GM10266 (cell line): Measurements from ENCODE around the gene SERINC5.

Source experiments
- DNase-seq: peaks from one replicate; pipeline ENCODE4 v3.0.0; 2012; ENCODE audit errors: extremely low spot score
- CTCF ChIP-seq: IDR thresholded peaks from 2 replicates; pipeline ENCODE4 v1.5.1; 2012; ENCODE audit warnings: mild to moderate bottlenecking, low read depth; ENCODE audit not compliant: control insufficient read depth, insufficient read depth; ENCODE audit errors: missing control alignments

SERINC5 gene

GRCh38 chr5:80134876-80135275, 121.0 kb downstream of the SERINC5 start:
- no peak for DNase-seq
- no peak for TF ChIP-seq CTCF

- no peak for TF ChIP-seq CTCF
- DNase-seq, result no peak
These were observed 126.7 kb downstream of the SERINC5 start for GRCh38 chr5:80129146-80129545.

GRCh38 chr5:80128141-80128540, 127.7 kb downstream of the SERINC5 start:
- no peak for TF ChIP-seq CTCF
- no peak for DNase-seq

- no peak for TF ChIP-seq CTCF
- DNase-seq, result no peak
These were observed 128.7 kb downstream of the SERINC5 start for GRCh38 chr5:80127116-80127552.

- no peak for TF ChIP-seq CTCF
- peak; percentile 51 for DNase-seq
These were observed 129.8 kb downstream of the SERINC5 start for GRCh38 chr5:80125962-80126480.

- DNase-seq, result peak; percentile 50
- no peak for TF ChIP-seq CTCF
These were observed 130.6 kb downstream of the SERINC5 start for GRCh38 chr5:80125022-80125961.
